Hypothalamus (tissue), 51 donors: ENCODE data around the gene PPP1R3E.
"Not testable (repeated sequence)": the region's sequence is repeated elsewhere in the genome, so short reads cannot be mapped to it uniquely, and the experiment has no call there.

Experiments used
- DNase-seq, 51 donors: peaks; one replicate each; lab custom pipeline; 2025; lab: John Stamatoyannopoulos, UW

Gene PPP1R3E, protein sequence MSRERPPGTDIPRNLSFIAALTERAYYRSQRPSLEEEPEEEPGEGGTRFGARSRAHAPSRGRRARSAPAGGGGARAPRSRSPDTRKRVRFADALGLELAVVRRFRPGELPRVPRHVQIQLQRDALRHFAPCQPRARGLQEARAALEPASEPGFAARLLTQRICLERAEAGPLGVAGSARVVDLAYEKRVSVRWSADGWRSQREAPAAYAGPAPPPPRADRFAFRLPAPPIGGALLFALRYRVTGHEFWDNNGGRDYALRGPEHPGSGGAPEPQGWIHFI

GRCh38 chr14:23302290-23303225 is at the start of gene PPP1R3E:
PPP1R3E (minus strand) TSS chr14:23302859; CDS start chr14:23302576, 283 bp downstream.
- peak in 41 of 51 donors; percentile 16 to 86 (median 60) for DNase-seq

- peak in 20 of 51 donors; percentile 29 to 77 (median 57) for DNase-seq
Observed at GRCh38 chr14:23351681-23352505, 49.2 kb upstream of the PPP1R3E start.

- DNase-seq, result no peak
Observed at GRCh38 chr14:23349156-23349845, 46.6 kb upstream of the PPP1R3E start.

- no peak for DNase-seq
Observed at GRCh38 chr14:23348297-23348655, 45.6 kb upstream of the PPP1R3E start.

GRCh38 chr14:23347406-23348296 is 45.0 kb upstream of the PPP1R3E start:
- DNase-seq, result no peak

- no peak for DNase-seq
Observed at GRCh38 chr14:23346693-23347405, 44.2 kb upstream of the PPP1R3E start.

DNA sequence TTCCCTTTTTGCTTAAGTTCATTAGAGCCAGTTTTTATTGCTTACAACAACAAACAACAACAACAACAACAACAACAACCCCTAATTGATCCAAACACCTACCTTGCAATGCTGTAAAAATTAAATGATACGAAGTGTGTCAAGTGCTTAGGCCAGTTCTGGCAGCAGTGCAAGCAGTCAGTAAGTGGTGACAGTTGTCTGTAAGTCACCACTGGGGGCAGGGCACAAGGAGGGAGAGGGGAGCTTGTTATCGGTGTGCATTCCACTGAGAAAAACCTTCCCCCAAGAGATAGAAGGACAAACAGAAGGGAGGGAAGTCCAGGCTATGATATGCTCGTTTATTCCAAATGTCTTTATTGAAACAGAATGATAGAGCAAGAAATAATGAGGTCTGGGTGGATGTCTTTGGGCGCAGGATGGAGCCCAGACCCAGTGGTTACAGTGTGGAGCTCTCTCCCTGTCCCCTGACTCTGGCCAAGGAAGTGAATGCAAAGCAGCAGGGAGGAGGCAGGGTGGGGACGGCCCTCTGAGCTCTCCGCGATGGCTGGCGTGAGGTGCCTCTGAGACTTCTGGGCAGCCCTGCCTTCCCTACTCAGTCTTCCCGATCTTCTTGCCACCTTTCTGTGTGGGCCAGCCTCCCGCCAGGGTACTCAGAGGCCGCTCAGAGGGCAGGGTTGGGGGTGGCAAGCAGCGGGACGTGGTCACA is 43.5 kb upstream of the PPP1R3E start:
- no peak for DNase-seq

- DNase-seq, result no peak
Observed at GRCh38 chr14:23344481-23344880, 41.8 kb upstream of the PPP1R3E start.

GRCh38 chr14:23339506-23340268 is 37.0 kb upstream of the PPP1R3E start:
- DNase-seq, result no peak

- DNase-seq, result no peak
Observed at GRCh38 chr14:23335623-23336022, 33.0 kb upstream of the PPP1R3E start.

DNA sequence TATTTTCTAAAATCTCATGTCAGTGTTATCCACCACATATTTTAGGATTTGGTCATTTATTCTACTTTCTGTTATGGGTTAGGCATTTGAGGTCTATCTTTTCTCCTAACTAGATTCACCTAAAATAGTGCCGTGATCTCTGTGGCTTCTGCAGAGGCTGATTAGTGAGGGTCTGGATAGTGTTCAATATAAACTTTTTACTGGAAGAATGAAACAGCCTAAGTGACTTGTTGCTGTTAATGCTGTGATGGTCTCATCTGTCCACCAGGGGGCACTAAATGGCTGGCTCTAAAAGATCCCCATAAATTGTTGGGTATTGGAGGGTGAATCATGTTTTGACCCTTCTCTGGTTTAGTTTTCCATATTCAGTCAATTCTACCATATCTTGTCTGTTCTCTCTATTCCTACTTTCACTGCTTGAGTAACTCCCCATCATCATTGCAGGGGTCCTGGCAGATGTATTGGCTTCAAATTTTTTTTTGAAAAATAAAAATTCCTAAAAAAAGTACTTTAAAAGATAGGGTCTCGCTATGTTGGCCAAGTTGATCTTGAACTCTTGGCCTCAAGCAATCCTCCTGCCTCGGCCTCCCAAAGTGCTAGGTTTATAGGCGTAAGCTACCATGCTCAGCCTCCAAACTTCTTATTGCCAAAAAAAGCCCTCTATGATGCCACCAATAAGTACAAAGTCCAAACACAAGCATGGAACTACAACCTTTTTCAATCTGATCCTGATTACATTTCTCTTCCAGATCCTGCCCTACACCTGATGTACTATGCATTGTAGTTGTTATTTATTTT is 25.5 kb upstream of the PPP1R3E start:
- DNase-seq, result peak in 39 of 51 donors; percentile 3 to 86 (median 49)

- no peak for DNase-seq
Observed at GRCh38 chr14:23326491-23327332, 24.1 kb upstream of the PPP1R3E start.

DNA sequence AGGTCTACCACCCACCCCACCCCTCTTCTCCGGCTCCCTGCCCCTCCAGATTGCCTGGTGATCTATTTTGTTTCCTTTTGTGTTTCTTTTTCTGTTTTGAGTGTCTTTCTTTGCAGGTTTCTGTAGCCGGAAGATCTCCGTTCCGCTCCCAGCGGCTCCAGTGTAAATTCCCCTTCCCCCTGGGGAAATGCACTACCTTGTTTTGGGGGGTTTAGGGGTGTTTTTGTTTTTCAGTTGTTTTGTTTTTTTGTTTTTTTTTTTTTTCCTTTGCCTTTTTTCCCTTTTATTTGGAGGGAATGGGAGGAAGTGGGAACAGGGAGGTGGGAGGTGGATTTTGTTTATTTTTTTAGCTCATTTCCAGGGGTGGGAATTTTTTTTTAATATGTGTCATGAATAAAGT is 23.1 kb upstream of the PPP1R3E start:
- not testable (repeated sequence) for DNase-seq

DNA sequence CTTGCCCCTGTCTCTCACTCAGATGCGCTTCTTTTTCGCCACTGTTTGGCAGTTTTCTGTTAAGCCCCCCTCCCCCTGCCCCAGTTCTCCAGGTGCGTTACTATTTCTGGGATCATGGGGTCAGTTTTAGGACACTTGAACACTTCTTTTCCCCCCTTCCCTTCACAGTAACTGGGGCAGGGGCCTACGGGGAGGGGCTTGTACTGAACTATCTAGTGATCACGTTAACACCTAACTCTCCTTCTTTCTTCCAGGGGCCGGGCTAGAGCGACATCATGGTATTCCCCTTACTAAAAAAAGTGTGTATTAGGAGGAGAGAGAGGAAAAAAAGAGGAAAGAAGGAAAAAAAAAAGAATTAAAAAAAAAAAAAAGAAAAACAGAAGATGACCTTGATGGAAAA is 22.3 kb upstream of the PPP1R3E start:
- no peak for DNase-seq

DNA sequence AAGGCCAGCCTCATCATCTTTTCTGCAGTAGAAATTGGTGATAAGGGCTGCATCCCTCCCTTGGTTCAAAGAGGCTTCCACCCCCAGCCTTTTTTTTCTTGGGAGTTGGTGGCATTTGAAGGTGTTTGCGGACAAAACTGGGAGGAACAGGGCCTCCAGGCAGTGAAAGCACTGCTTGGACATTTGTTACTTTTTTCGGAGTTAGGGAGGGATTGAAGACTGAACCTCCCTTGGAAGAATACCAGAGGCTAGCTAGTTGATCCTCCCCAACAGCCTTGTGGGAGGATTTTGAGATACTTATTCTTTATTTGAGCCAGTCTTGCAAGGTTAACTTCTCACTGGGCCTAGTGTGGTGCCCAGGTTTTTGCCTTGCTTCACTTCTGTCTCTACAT is 21.8 kb upstream of the PPP1R3E start:
- no peak for DNase-seq
